NOMO-1 treated with dmso at 0.1 percent for 144 hours (cell line): Measurements from ENCODE around the gene MED13L.
"Not testable (repeated sequence)": the region's sequence is repeated elsewhere in the genome, so short reads cannot be mapped to it uniquely, and the experiment has no call there.

Source experiments
- DNase-seq: peaks from one replicate; lab custom pipeline; 2025; ENCODE audit not compliant: unreplicated experiment; lab: John Stamatoyannopoulos, UW

MED13L gene

GRCh38 chr12:116303929-116304328 is 26.4 kb upstream of the MED13L start:
- DNase-seq = peak; percentile 71

GRCh38 chr12:116303066-116303465 is 25.6 kb upstream of the MED13L start:
- DNase-seq = peak; percentile 8

GRCh38 chr12:116302166-116303058 is 24.9 kb upstream of the MED13L start:
- peak; percentile 27 for DNase-seq

GRCh38 chr12:116301621-116302020 is 24.1 kb upstream of the MED13L start:
- DNase-seq = no peak

GRCh38 chr12:116299665-116300328 is 22.3 kb upstream of the MED13L start:
- DNase-seq = no peak

GRCh38 chr12:116299064-116299463 is 21.6 kb upstream of the MED13L start:
- peak; percentile 26 for DNase-seq

GRCh38 chr12:116298578-116298977 is 21.1 kb upstream of the MED13L start:
- no peak for DNase-seq

GRCh38 chr12:116297224-116297834 is 19.8 kb upstream of the MED13L start:
- DNase-seq = no peak

GRCh38 chr12:116295327-116296263 is 18.1 kb upstream of the MED13L start:
- no peak for DNase-seq

- no peak for DNase-seq
Observed at GRCh38 chr12:116294454-116295165, 17.1 kb upstream of the MED13L start.

GRCh38 chr12:116293687-116294453 is 16.4 kb upstream of the MED13L start:
- DNase-seq = no peak

GRCh38 chr12:116291218-116291617 is 13.7 kb upstream of the MED13L start:
- no peak for DNase-seq

- DNase-seq = no peak
Observed at GRCh38 chr12:116288735-116289134, 11.2 kb upstream of the MED13L start.

GRCh38 chr12:116287842-116288301 is 10.4 kb upstream of the MED13L start:
- no peak for DNase-seq

- DNase-seq = peak; percentile 70
Observed at GRCh38 chr12:116284396-116284795, 6.9 kb upstream of the MED13L start.

- not testable (repeated sequence) for DNase-seq
Observed at GRCh38 chr12:116283881-116284280, 6.4 kb upstream of the MED13L start.

GRCh38 chr12:116282371-116283286 is 5.1 kb upstream of the MED13L start:
- DNase-seq = peak; percentile 38

- peak; percentile 63 for DNase-seq
Observed at GRCh38 chr12:116280595-116281290, 3.2 kb upstream of the MED13L start.
